ENCODE results near the gene KRT24. TPM values are rescaled to one million over a fixed set of nuclear protein-coding genes. Genes with fewer than 3 reads are reported as not detected.

The KRT24 gene
- total RNA-seq, 4 donors from 2014 or later, result not detected

GRCh38 chr17:40651939-40652338 lies 51.6 kb downstream of the KRT24 start:
- ATAC-seq, result no peak
- intact Hi-C loops (cut with DNase I; ENCODE audit: low total_unique reads), result no loop called here

DNA sequence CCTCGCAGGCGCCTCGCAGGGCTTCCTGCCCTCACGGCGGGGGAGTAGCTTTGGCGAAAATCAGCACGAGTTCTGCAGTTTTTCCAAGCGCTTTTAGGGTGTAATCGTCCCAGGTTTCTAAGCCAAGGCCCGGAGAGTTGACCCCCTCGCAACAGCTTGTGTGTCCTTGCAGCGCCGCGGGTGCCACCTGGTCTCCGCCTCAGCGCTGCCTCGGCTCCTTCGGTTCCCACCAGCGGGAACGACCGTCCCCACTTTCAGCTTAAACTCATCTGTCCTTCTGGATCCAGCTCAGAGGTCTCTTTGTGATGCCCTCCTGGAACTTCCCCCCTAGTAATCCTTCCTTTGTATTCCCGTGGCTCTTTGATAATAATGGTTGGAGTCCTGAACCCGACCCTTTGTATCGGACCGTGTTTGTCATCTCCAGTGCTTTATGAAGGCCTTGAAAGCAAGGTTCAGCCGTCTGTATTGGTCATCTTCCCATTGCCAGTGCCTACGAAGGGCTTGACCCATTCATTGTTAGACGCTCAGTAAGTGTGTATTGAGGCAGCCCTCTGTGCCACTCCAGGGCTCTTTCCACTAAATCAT lies 55.1 kb downstream of the KRT24 start:
- intact Hi-C loops (cut with DNase I; ENCODE audit: low total_unique reads), result loop anchor here (10.0 kb wide), 2 partner anchors 166 to 364 kb away; partner anchors contain the start of gene CDC6
- Histone ChIP-seq H3K9me3 (no peaks in the 10 kb centered on the region), H3K27me3 (no peaks in the 10 kb centered on the region), H3K27ac (peak overlapping the region; percentile 95 to 99 (median 97)), H3K36me3 (peaks cover 0 to 21% of the 10 kb centered on the region in 2 donors), H3K4me1 (peaks cover 28 to 35% of the 10 kb centered on the region in 2 donors), H3K4me3 (peak overlapping the region; percentile 75 to 98 (median 82))
- DNase-seq, result peak in 1 of 2 donors; percentile 13
- ATAC-seq, result peak; percentile 51 to 53
- TF ChIP-seq POLR2A (IDR thresholded peaks at IDR 0.05), result no peak
- TF ChIP-seq, protein P1, sequence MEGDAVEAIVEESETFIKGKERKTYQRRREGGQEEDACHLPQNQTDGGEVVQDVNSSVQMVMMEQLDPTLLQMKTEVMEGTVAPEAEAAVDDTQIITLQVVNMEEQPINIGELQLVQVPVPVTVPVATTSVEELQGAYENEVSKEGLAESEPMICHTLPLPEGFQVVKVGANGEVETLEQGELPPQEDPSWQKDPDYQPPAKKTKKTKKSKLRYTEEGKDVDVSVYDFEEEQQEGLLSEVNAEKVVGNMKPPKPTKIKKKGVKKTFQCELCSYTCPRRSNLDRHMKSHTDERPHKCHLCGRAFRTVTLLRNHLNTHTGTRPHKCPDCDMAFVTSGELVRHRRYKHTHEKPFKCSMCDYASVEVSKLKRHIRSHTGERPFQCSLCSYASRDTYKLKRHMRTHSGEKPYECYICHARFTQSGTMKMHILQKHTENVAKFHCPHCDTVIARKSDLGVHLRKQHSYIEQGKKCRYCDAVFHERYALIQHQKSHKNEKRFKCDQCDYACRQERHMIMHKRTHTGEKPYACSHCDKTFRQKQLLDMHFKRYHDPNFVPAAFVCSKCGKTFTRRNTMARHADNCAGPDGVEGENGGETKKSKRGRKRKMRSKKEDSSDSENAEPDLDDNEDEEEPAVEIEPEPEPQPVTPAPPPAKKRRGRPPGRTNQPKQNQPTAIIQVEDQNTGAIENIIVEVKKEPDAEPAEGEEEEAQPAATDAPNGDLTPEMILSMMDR (IDR thresholded peaks at IDR 0.05 in 4 of 5, conservative IDR thresholded peaks at IDR 0.05 in 1 of 5), result no peak
- in situ Hi-C loops (cut with MboI; ENCODE audit: low sequenced_read_pairs in 4 of 4), result no loop called here

More at GRCh38 chr17:40651939-40652338, 51.6 kb downstream of the KRT24 start:
- Histone ChIP-seq H3K4me3 (no peak overlapping the region), H3K9me3 (no peaks in the 10 kb centered on the region), H3K27me3 (no peaks in the 10 kb centered on the region), H3K36me3 (no peaks in the 10 kb centered on the region), H3K27ac (no peak overlapping the region), H3K4me1 (peaks cover 9 to 12% of the 10 kb centered on the region in 2 donors)
- TF ChIP-seq POLR2A (IDR thresholded peaks at IDR 0.05), result no peak
- TF ChIP-seq, protein P1 (IDR thresholded peaks at IDR 0.05 in 4 of 5, conservative IDR thresholded peaks at IDR 0.05 in 1 of 5), result no peak
- DNase-seq, result no peak
- in situ Hi-C loops (cut with MboI; ENCODE audit: low sequenced_read_pairs in 4 of 4), result no loop called here

Other genes with a start within 250 kb of the KRT24 start
- gene TNS4, start 202.1 kb downstream of the KRT24 start, total RNA-seq, result under 1 TPM in 1 of 4 donors, not detected in 3; 0.18 TPM
- gene CCR7, start 138.3 kb downstream of the KRT24 start, total RNA-seq, result under 1 TPM in 1 of 4 donors, not detected in 3; 0.11 TPM
- 10 to 100 TPM; 48.0 to 74.7 (median 64.5) TPM for gene SMARCE1, start 55.9 kb downstream of the KRT24 start, total RNA-seq
- not detected for gene KRT222, start 38.6 kb downstream of the KRT24 start, total RNA-seq
- gene KRT25, start 51.6 kb upstream of the KRT24 start, total RNA-seq, result not detected
- gene KRT26, start 68.4 kb upstream of the KRT24 start, total RNA-seq, result not detected
- not detected for gene KRT27, start 78.8 kb upstream of the KRT24 start, total RNA-seq
- not detected for gene KRT28, start 96.2 kb upstream of the KRT24 start, total RNA-seq
- gene KRT10, start 118.9 kb upstream of the KRT24 start, total RNA-seq, result 10 to 100 TPM in 2 of 4 donors, 1 to 10 TPM in 1, under 1 TPM in 1; 0.20 to 21.9 (median 9.4) TPM
- gene KRT12, start 163.5 kb upstream of the KRT24 start, total RNA-seq, result not detected
- gene KRT20, start 181.5 kb upstream of the KRT24 start, total RNA-seq, result 1 to 10 TPM in 1 of 4 donors, not detected in 3; 2.7 TPM
- gene KRT23, start 233.9 kb upstream of the KRT24 start, total RNA-seq, result under 1 TPM in 1 of 4 donors, not detected in 3; 0.42 TPM